Measurements from ENCODE around the gene LRRC55.

The LRRC55 gene

DNA sequence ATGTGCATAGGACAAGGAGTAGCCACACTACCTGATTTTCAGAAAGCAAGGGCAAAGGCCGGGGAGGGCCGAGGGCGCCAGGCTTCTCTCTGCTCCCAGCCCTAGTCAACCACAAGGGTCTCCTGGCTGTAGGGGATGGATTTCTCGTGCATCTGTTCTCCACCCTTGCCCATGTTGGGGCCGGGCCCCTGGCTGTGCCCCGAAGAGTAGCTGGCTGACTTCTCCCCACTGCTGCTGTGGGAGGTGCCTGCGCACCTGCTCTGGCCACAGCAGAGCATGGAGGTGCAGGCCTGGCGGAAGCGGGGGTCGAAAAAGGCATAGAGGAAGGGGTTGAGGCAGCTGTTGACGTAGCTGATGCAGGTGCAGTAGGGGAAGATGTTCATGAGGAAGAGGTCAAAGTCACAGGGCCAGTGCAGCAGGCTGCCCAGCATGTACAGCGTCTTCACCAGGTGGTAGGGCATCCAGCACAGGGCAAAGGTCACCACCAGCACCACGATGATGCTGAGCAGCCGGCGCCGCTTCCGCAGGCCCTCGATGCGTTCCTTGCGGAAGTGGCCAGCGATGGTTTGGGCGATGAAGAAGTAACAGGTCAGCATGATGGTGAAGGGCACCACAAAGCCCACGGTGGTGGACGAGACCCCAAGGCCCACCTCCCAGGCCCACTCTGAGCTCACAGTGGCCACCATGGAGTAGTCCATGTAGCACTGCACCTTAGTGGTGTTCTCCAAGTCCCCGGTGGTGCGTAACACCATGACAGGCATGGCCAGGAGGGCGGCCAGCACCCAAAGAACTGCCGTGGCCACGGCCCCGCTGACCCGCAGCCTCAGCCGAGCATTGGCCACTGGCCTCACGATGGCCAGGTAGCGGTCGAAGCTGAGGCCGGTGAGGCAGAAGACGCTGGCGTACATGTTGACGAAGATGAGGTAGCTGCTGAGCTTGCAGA, 54.3 kb downstream of the LRRC55 start:
- DNase-seq (ENCODE audit: low read depth in 2 of 2, low spot score in 1 of 2), result no peak

DNA sequence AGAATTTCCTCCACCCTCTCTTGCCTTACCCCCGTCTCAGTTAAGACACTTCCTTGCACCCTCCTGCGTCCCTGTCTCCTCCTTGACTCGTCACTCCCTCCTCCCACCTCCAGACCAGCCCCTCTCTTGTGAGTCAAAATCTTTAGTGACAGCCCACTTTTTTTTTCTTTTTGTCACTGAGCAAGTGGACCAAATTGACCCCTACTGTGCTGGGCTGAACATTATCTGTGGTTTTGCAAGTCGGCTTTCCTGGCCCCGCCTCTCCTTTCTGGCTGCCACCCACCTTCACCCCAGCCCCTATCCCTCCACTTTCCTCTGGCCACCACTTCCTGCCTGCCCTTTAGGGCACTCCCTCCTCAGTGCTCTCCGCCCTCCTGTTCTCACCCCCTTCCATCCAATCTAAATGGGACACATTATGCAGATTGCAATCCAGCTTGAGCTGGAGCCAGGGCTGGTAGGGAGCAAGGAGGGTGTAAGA, 55.5 kb downstream of the LRRC55 start, which contains the start of gene APLNR:
Gene APLNR, minus strand, starts transcription at position 47 of the 478 bp plus-strand sequence. CDS start 246 bp downstream, outside the sequence.
- DNase-seq (ENCODE audit: low read depth in 2 of 2, low spot score in 1 of 2), result no peak

DNA sequence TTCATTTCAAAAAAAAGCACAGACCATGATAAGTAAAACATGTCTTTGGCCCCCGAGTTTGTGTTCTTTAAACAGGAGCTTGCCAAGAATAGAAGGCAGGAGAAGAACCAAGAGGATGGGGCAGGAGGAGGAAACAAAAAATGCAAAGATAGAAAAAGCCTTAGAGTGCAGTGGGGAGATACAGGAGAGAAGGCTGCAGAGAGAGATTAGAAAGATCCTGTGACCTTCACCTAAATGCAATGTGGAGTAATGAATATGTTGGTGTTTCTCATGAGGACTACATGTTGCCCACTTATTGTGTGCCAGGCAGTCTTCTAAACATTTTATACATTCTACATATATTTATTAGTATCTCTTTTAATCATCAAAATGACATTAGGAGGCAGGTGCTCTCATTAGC, 57.6 kb downstream of the LRRC55 start:
- DNase-seq (ENCODE audit: low read depth in 2 of 2, low spot score in 1 of 2), result no peak

DNA sequence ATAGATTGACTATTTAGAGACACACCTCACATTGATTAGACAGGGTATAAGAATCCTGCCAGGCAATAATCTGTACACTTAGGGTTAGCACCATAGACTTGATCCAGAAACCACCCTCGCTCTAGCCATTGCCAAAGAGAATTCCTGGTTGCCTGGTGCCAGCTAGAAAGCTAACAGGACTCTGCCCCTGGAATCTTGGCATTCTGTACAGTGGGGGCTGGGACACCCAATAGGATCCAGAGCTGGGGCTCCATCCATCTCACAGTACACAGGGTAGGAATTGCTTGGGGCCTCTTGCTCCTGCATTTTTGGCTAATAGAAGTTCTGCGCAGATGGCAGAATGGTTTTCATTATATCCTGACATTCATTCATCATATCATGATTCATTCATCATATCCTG, 58.3 kb downstream of the LRRC55 start:
- DNase-seq (ENCODE audit: low read depth in 2 of 2, low spot score in 1 of 2), result no peak

DNA sequence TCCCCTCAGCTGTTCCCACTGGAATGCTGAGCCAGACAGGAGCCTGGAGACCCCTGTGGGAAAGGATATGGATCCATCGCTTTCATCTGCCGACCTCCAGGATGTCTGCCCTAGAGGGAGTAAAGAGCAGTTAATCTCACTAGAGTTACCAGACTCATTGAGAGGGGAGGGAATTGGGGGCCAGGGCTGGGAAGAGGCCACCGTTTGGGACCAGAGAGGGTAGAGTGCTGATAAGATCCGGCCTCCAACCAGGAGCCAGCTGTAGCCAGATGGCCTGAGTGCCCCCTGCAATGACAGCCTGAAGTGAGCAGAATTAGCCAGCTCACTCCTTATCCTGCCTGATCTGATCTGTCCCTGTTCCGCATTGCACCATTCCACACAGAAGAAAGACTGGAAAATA, 59.0 kb downstream of the LRRC55 start:
- no peak for DNase-seq (ENCODE audit: low read depth in 2 of 2, low spot score in 1 of 2)

Measured in stimulated activated CD8-positive, alpha-beta memory T cell treated with anti-CD3 and anti-CD28 coated beads, Interleukin-4, amount 100 ng/mL, for 4 hours (primary cell).